Tibial nerve (tissue), 4 donors: ENCODE measurements around the gene DENND2C.

Experiments used
- EP300 ChIP-seq, 2 donors: sonication (generic); formaldehyde crosslinking; IDR thresholded peaks; one replicate each; pipeline ENCODE4 v1.6.1; 2017; ENCODE audit warnings: antibody characterized with exemption in 2 of 2, mild to moderate bottlenecking in 1 of 2
- POLR2A ChIP-seq, 2 donors: fragments of 450-650 bp; IDR thresholded peaks; one replicate each; pipeline ENCODE4 v1.6.1; 2017; ENCODE audit warnings: antibody characterized with exemption in 2 of 2, mild to moderate bottlenecking in 2 of 2, moderate library complexity in 2 of 2
- TF ChIP-seq, protein P1 (sequence below), 5 experiments: fragments of 200-600 bp in 3 of 5; fragments of 450-650 bp in 2 of 5; sonication (generic) in 3 of 5; IDR thresholded peaks; one replicate each; pipeline ENCODE4 v1.5.1; 2016 to 2019; ENCODE audit warnings: antibody characterized with exemption in 5 of 5, mild to moderate bottlenecking in 3 of 5, moderate library complexity in 2 of 5

DNA sequence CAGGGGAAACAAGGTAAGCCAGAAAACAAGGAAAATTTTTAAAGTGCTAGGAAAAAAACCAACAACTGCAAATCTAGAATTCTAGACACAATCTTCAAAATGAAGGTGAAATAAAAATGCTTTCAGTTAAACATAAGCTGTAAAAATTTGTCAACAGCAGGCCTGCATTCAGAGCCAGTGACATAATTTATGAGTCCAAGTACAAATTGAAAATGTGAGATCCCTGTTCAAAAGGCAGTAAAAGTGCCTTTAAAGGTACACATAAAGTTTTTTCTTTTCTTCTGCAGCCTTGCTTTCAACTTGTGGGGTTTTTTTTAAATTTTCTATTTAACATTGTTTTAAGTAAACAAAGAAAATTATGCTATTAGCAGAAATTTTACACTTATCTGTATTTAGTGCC is 37.4 kb downstream of the DENND2C start:
- TF ChIP-seq POLR2A (IDR thresholded peaks at IDR 0.05) (no peak), EP300 (IDR thresholded peaks at IDR 0.05) (no peak)
- TF ChIP-seq, protein P1, sequence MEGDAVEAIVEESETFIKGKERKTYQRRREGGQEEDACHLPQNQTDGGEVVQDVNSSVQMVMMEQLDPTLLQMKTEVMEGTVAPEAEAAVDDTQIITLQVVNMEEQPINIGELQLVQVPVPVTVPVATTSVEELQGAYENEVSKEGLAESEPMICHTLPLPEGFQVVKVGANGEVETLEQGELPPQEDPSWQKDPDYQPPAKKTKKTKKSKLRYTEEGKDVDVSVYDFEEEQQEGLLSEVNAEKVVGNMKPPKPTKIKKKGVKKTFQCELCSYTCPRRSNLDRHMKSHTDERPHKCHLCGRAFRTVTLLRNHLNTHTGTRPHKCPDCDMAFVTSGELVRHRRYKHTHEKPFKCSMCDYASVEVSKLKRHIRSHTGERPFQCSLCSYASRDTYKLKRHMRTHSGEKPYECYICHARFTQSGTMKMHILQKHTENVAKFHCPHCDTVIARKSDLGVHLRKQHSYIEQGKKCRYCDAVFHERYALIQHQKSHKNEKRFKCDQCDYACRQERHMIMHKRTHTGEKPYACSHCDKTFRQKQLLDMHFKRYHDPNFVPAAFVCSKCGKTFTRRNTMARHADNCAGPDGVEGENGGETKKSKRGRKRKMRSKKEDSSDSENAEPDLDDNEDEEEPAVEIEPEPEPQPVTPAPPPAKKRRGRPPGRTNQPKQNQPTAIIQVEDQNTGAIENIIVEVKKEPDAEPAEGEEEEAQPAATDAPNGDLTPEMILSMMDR (IDR thresholded peaks at IDR 0.05): no peak
